HCT116 (cell line): Measurements from ENCODE around the gene SYT9. TPM values are rescaled to one million over a fixed set of nuclear protein-coding genes. Genes with fewer than 3 reads are reported as not detected.

ENCODE experiments used
- ATAC-seq: fragments of 200-7000 bp; cut with Tn5 transposase; 2 replicates; pipeline ENCODE4 v1.9.1; 2020; ENCODE audit warnings: mild to moderate bottlenecking, moderate library complexity
- BruUV-seq: library from RNA; stranded (reverse); fragments of 400-500 nt; replicated peaks from 2 replicates; lab custom pipeline; 2021; lab: Mats Ljungman, UMichigan
- CTCF ChIA-PET: fragments of 300-600 bp; sonication (Branson Sonifier 250); formaldehyde crosslinking; loops from one replicate; lab custom pipeline; 2021; ENCODE audit warnings: antibody characterized with exemption; lab: Charles Lee
- POLR2A ChIA-PET: fragments of 300-600, 350-600 bp; sonication (Branson Sonifier 250); formaldehyde crosslinking; loops from one replicate; lab custom pipeline; 2021; ENCODE audit warnings: antibody characterized with exemption; lab: Charles Lee
- RAD21 ChIA-PET, 2 experiments: fragments of 300-600 bp; sonication (Branson Sonifier 250); formaldehyde crosslinking; loops; one replicate each; lab custom pipeline; 2023; ENCODE audit warnings: low total read pairs in 2 of 2; ENCODE audit not compliant: uncharacterized antibody in 2 of 2, unreplicated experiment in 2 of 2, low non-redundant PET in 1 of 2; lab: Charles Lee
- DNase-seq: peaks from one replicate; pipeline ENCODE4 v3.0.0-alpha.2; 2010; ENCODE audit warnings: low read depth, low spot score
- H2AFZ ChIP-seq: fragments of 200-600 bp; shearing (Covaris generic), sonication (generic); 2 replicates; pipeline ENCODE4 v1.6.1; 2017; ENCODE audit warnings: low read depth, mixed run types, mixed read lengths, antibody characterized with exemption, low read length; ENCODE audit not compliant: poor library complexity, severe bottlenecking
- H3K27ac ChIP-seq: 2 replicates; pipeline ENCODE4 v1.5.1; 2012; ENCODE audit warnings: low read depth, low read length
- H3K27me3 ChIP-seq: fragments of 200-600 bp; sonication (generic); 2 replicates; pipeline ENCODE4 v1.6.1; 2016; ENCODE audit warnings: mixed run types, low read length, mixed read lengths; ENCODE audit not compliant: insufficient read depth
- H3K36me3 ChIP-seq, 2 experiments: fragments of 200-500 bp in 1 of 2; fragments of 200-600 bp in 1 of 2; sonication (Bioruptor generic) in 1 of 2; sonication (generic) in 1 of 2; 2 replicates each; pipeline versions ENCODE4 v1.5.1 to v1.6.1; 2014 to 2016; ENCODE audit warnings: low read length in 2 of 2, inconsistent platforms in 1 of 2, mixed read lengths in 1 of 2, mixed run types in 1 of 2; ENCODE audit not compliant: insufficient read depth in 2 of 2, control insufficient read depth in 1 of 2
- H3K4me1 ChIP-seq, 2 experiments: fragments of 200-600 bp in 1 of 2; sonication (generic) in 1 of 2; 2 replicates each; pipeline versions ENCODE4 v1.5.1 to v1.6.1; 2012 to 2017; ENCODE audit warnings: low read length in 2 of 2, inconsistent platforms in 1 of 2, mild to moderate bottlenecking in 1 of 2, mixed read lengths in 1 of 2, mixed run types in 1 of 2, moderate library complexity in 1 of 2; ENCODE audit not compliant: insufficient read depth in 2 of 2, control insufficient read depth in 1 of 2
- H3K4me2 ChIP-seq: fragments of 200-600 bp; sonication (generic); 2 replicates; pipeline ENCODE4 v1.6.1; 2017; ENCODE audit warnings: mixed run types, low read length, mixed read lengths
- H3K4me3 ChIP-seq, 2 experiments: fragments of 200-600 bp in 1 of 2; sonication (generic) in 1 of 2; replicated peaks in 1 of 2; 2 replicates each; pipeline ENCODE4 v1.5.1; 2011 to 2016; ENCODE audit warnings: low read length in 2 of 2, control low read depth in 1 of 2, low read depth in 1 of 2, mild to moderate bottlenecking in 1 of 2, mixed read lengths in 1 of 2, mixed run types in 1 of 2
- H3K79me2 ChIP-seq: fragments of 200-600 bp; sonication (generic); 2 replicates; pipeline ENCODE4 v1.6.1; 2017; ENCODE audit warnings: mild to moderate bottlenecking, mixed run types, low read length, moderate library complexity, mixed read lengths; ENCODE audit not compliant: insufficient read depth
- H3K9ac ChIP-seq: fragments of 200-600 bp; sonication (generic); 2 replicates; pipeline ENCODE4 v1.6.1; 2016; ENCODE audit warnings: low read length, mixed read lengths
- H3K9me2 ChIP-seq: fragments of 200-600 bp; sonication (generic), shearing (Covaris generic); 2 replicates; pipeline ENCODE4 v1.6.1; 2017; ENCODE audit warnings: mixed run types, mild to moderate bottlenecking, moderate library complexity; ENCODE audit not compliant: insufficient read depth
- H3K9me3 ChIP-seq, 2 experiments: fragments of 200-500 bp in 1 of 2; fragments of 200-600 bp in 1 of 2; sonication (Bioruptor generic) in 1 of 2; sonication (generic) in 1 of 2; 2 replicates each; pipeline ENCODE4 v1.6.1; 2014 to 2017; ENCODE audit warnings: low read length in 2 of 2, mixed read lengths in 2 of 2, inconsistent platforms in 1 of 2, low read depth in 1 of 2, mild to moderate bottlenecking in 1 of 2, mixed run types in 1 of 2, moderate library complexity in 1 of 2; ENCODE audit not compliant: control insufficient read depth in 1 of 2, insufficient read depth in 1 of 2
- H4K20me1 ChIP-seq: fragments of 200-600 bp; sonication (generic), shearing (Covaris generic); 2 replicates; pipeline ENCODE4 v1.6.1; 2017; ENCODE audit warnings: mixed run types, mild to moderate bottlenecking, moderate library complexity; ENCODE audit not compliant: insufficient read depth
- ATF3 ChIP-seq: IDR thresholded peaks from 2 replicates; pipeline ENCODE4 v1.6.1; 2012
- CEBPB ChIP-seq: IDR thresholded peaks from 2 replicates; pipeline ENCODE4 v1.6.1; 2012; ENCODE audit warnings: low read depth
- CTCF ChIP-seq, 3 experiments: fragments of 200-600 bp in 1 of 3; sonication (generic) in 1 of 3; IDR thresholded peaks in 2 of 3; conservative IDR thresholded peaks in 1 of 3; 2 replicates each; pipeline ENCODE4 v1.5.1; 2012 to 2017; ENCODE audit warnings: low read depth in 2 of 3, low read length in 2 of 3, antibody characterized with exemption in 1 of 3, borderline replicate concordance in 1 of 3, control low read depth in 1 of 3, mild to moderate bottlenecking in 1 of 3, mixed read lengths in 1 of 3, mixed run types in 1 of 3, moderate library complexity in 1 of 3; ENCODE audit not compliant: insufficient read depth in 1 of 3
- EGR1 ChIP-seq: IDR thresholded peaks from 2 replicates; pipeline ENCODE4 v1.6.1; 2012; ENCODE audit warnings: low read depth
- ELF1 ChIP-seq: IDR thresholded peaks from 2 replicates; pipeline ENCODE4 v1.6.1; 2012; ENCODE audit warnings: low read depth, borderline replicate concordance
- EZH2 ChIP-seq: fragments of 200-600 bp; sonication (generic); IDR thresholded peaks from 2 replicates; pipeline ENCODE4 v1.6.1; 2017; ENCODE audit warnings: antibody characterized with exemption, mixed run types
- EZH2phosphoT487 ChIP-seq: fragments of 200-600 bp; IDR thresholded peaks from 2 replicates; pipeline ENCODE4 v1.6.1; 2018; ENCODE audit warnings: antibody characterized with exemption, borderline replicate concordance
- FOSL1 ChIP-seq: IDR thresholded peaks from 2 replicates; pipeline ENCODE4 v1.6.1; 2012; ENCODE audit warnings: low read depth
- JUND ChIP-seq: IDR thresholded peaks from 2 replicates; pipeline ENCODE4 v1.6.1; 2012
- MAX ChIP-seq: IDR thresholded peaks from 2 replicates; pipeline ENCODE4 v1.6.1; 2012
- POLR2A ChIP-seq: IDR thresholded peaks from 2 replicates; pipeline ENCODE4 v1.7.0; 2011; ENCODE audit warnings: borderline replicate concordance; ENCODE audit not compliant: insufficient read depth, insufficient read length; ENCODE audit errors: extremely low read depth
- POLR2AphosphoS5 ChIP-seq: IDR thresholded peaks from 2 replicates; pipeline ENCODE4 v1.6.1; 2011; ENCODE audit warnings: mild to moderate bottlenecking, low read depth, low read length, moderate library complexity
- RAD21 ChIP-seq: IDR thresholded peaks from 2 replicates; pipeline ENCODE4 v1.6.1; 2012; ENCODE audit warnings: low read depth, mild to moderate bottlenecking
- REST ChIP-seq: IDR thresholded peaks from 2 replicates; pipeline ENCODE4 v1.6.1; 2012; ENCODE audit warnings: low read depth
- SIN3A ChIP-seq: IDR thresholded peaks from 2 replicates; pipeline ENCODE4 v1.6.1; 2012; ENCODE audit warnings: low read depth
- SP1 ChIP-seq: IDR thresholded peaks from 2 replicates; pipeline ENCODE4 v1.6.1; 2012; ENCODE audit warnings: low read depth
- YY1 ChIP-seq: IDR thresholded peaks from 2 replicates; pipeline ENCODE4 v1.6.1; 2011; ENCODE audit warnings: low read length, low read depth, moderate library complexity, mild to moderate bottlenecking; ENCODE audit not compliant: insufficient replicate concordance; ENCODE audit errors: extremely low read depth
- ZBTB33 ChIP-seq: IDR thresholded peaks from 2 replicates; pipeline ENCODE4 v1.6.1; 2011; ENCODE audit warnings: mild to moderate bottlenecking, low read length, moderate library complexity; ENCODE audit not compliant: insufficient replicate concordance; ENCODE audit errors: extremely low read depth
- ZFX ChIP-seq: fragments of 450-650 bp; IDR thresholded peaks from 2 replicates; pipeline ENCODE4 v1.6.1; 2017
- ZNF274 ChIP-seq: fragments of 200-500 bp; sonication (Bioruptor generic); IDR thresholded peaks from 2 replicates; pipeline ENCODE4 v1.6.1; 2014; ENCODE audit warnings: mild to moderate bottlenecking, low read depth, low read length, inconsistent platforms
- intact Hi-C: fragments of 100-400 bp; cut with micrococcal nuclease; formaldehyde crosslinking; loops from 2 replicates; pipeline ENCODE4 v1.10.0; 2022
- total RNA-seq: library from RNA; stranded (reverse); gene quantifications from one replicate; pipeline ENCODE4 v1.2.1, GENCODE V29; 2021; ENCODE audit not compliant: unreplicated experiment

Gene SYT9
- total RNA-seq, 1 experiment from 2014 or later, result not detected

- no peak overlapping the region for H3K4me3 ChIP-seq
- CTCF ChIA-PET, result no interaction called here
- RAD21 ChIA-PET, result no interaction called here
Observed at GRCh38 chr11:7263842-7264241, 12.1 kb downstream of the SYT9 start.

More at GRCh38 chr11:7263842-7264241, 12.1 kb downstream of the SYT9 start:
- no peak for ATAC-seq
- H3K9me2 ChIP-seq, result no peaks in the 10 kb centered on the region
- intact Hi-C loops, result no loop called here
- H3K9me3 ChIP-seq, result no peaks in the 10 kb centered on the region
- POLR2A ChIA-PET, result no interaction called here
- no peaks in the 10 kb centered on the region for H3K4me1 ChIP-seq
- BruUV-seq, result no TSS peak
- H3K9ac ChIP-seq, result no peak overlapping the region
- no peaks in the 10 kb centered on the region for H4K20me1 ChIP-seq
- H3K27ac ChIP-seq, result no peak overlapping the region
- H3K79me2 ChIP-seq, result no peaks in the 10 kb centered on the region
- DNase-seq, result no peak
- H3K36me3 ChIP-seq, result no peaks in the 10 kb centered on the region
- TF ChIP-seq POLR2AphosphoS5 (no peak), POLR2A (no peak), EGR1 (no peak), ZFX (no peak), ELF1 (no peak), CTCF (IDR thresholded peaks at IDR 0.05 in 2 of 3, conservative IDR thresholded peaks at IDR 0.05 in 1 of 3; ENCODE audit: borderline replicate concordance in 1 of 3, insufficient read depth in 1 of 3, low read depth in 2 of 3, low read length in 2 of 3) (no peak), EZH2 (no peak), ZNF274 (no peak), EZH2phosphoT487 (no peak), MAX (no peak), RAD21 (no peak), SP1 (no peak), YY1 (no peak), ATF3 (no peak), SIN3A (no peak), CEBPB (no peak), FOSL1 (no peak), JUND (no peak), REST (no peak), ZBTB33 (no peak)
- no peak overlapping the region for H3K4me2 ChIP-seq
- H2AFZ ChIP-seq, result no peak overlapping the region
- peaks cover 39% of the 10 kb centered on the region for H3K27me3 ChIP-seq
